PFSK-1 (cell line): ENCODE results near the gene ATXN2.

Experiments
- FOXP2 ChIP-seq: optimal IDR thresholded peaks from 2 replicates; pipeline ENCODE3; 2011; ENCODE audit warnings: borderline replicate concordance, control low read depth, inconsistent platforms; ENCODE audit not compliant: insufficient read depth; ENCODE audit errors: extremely low read length, extremely low read depth
- POLR2AphosphoS5 ChIP-seq: IDR thresholded peaks from 2 replicates; pipeline ENCODE4 v1.6.1; 2012; ENCODE audit warnings: low read depth, mild to moderate bottlenecking, control low read depth, low read length, moderate library complexity
- REST ChIP-seq, 2 experiments: IDR thresholded peaks; 2 replicates each; pipeline versions ENCODE4 v1.6.1 to v1.8.0; 2011 to 2012; ENCODE audit warnings: low read depth in 2 of 2, low read length in 2 of 2, control low read depth in 1 of 2, inconsistent platforms in 1 of 2, mild to moderate bottlenecking in 1 of 2, moderate library complexity in 1 of 2; ENCODE audit not compliant: insufficient read depth in 1 of 2
- SIN3A ChIP-seq: IDR thresholded peaks from 2 replicates; pipeline ENCODE4 v1.6.1; 2012; ENCODE audit warnings: mild to moderate bottlenecking, low read length, moderate library complexity, borderline replicate concordance; ENCODE audit not compliant: insufficient read depth
- TAF1 ChIP-seq: IDR thresholded peaks from 2 replicates; pipeline ENCODE4 v1.6.1; 2012; ENCODE audit warnings: low read length, control low read depth, borderline replicate concordance; ENCODE audit not compliant: insufficient read depth

The ATXN2 gene

GRCh38 chr12:111451649-111452129 is 147.4 kb downstream of the ATXN2 start:
- TF ChIP-seq FOXP2 (no peak), TAF1 (no peak), SIN3A (no peak)

- no peak for TF ChIP-seq REST (IDR thresholded peaks at IDR 0.05; ENCODE audit: insufficient read depth in 1 of 2, low read depth in 2 of 2, low read length in 2 of 2)
- no peak for TF ChIP-seq TAF1
- TF ChIP-seq FOXP2 = no peak
- TF ChIP-seq POLR2AphosphoS5 = no peak
- no peak for TF ChIP-seq SIN3A
Observed at GRCh38 chr12:111451232-111451631, 147.9 kb downstream of the ATXN2 start.

GRCh38 chr12:111450676-111451075 is 148.4 kb downstream of the ATXN2 start:
- TF ChIP-seq POLR2AphosphoS5 = no peak
- TF ChIP-seq TAF1 = no peak
- TF ChIP-seq REST (IDR thresholded peaks at IDR 0.05; ENCODE audit: insufficient read depth in 1 of 2, low read depth in 2 of 2, low read length in 2 of 2) = no peak
- TF ChIP-seq FOXP2 = no peak
- no peak for TF ChIP-seq SIN3A

GRCh38 chr12:111448846-111449790 is 150.0 kb downstream of the ATXN2 start:
- no peak for TF ChIP-seq POLR2AphosphoS5
- no peak for TF ChIP-seq TAF1
- TF ChIP-seq FOXP2 = no peak
- TF ChIP-seq REST (IDR thresholded peaks at IDR 0.05; ENCODE audit: insufficient read depth in 1 of 2, low read depth in 2 of 2, low read length in 2 of 2) = no peak
- no peak for TF ChIP-seq SIN3A

GRCh38 chr12:111448266-111448830 is 150.8 kb downstream of the ATXN2 start:
- TF ChIP-seq REST (IDR thresholded peaks at IDR 0.05; ENCODE audit: insufficient read depth in 1 of 2, low read depth in 2 of 2, low read length in 2 of 2) = no peak
- no peak for TF ChIP-seq TAF1
- no peak for TF ChIP-seq SIN3A
- TF ChIP-seq FOXP2 = no peak
- TF ChIP-seq POLR2AphosphoS5 = no peak; the same call in 1 of the 2 replicates
